Astrocyte (in vitro differentiated cells and primary cell): ENCODE data around the gene IFNAR1. TPM values are rescaled to one million over a fixed set of nuclear protein-coding genes. Genes with fewer than 3 reads are reported as not detected.
"Not testable (repeated sequence)": the region's sequence is repeated elsewhere in the genome, so short reads cannot be mapped to it uniquely, and the experiment has no call there.

Experiments
- DNase-seq: peaks from one replicate; pipeline ENCODE4 v3.0.0-alpha.2; 2010; ENCODE audit warnings: low read depth
- FAIRE-seq: peaks from 2 replicates; lab custom pipeline; 2011; peaks lifted over from hg19 to GRCh38; lab: Jason Lieb, UNC
- H2AFZ ChIP-seq: 2 replicates; pipeline ENCODE4 v1.6.0; 2012; ENCODE audit warnings: low read depth, low read length, inconsistent platforms
- H3K27ac ChIP-seq: 2 replicates; pipeline ENCODE4 v1.5.1; 2011; ENCODE audit warnings: low read depth, low read length, inconsistent platforms
- H3K27me3 ChIP-seq: 2 replicates; pipeline ENCODE4 v1.6.0; 2011; ENCODE audit warnings: low read length, inconsistent platforms; ENCODE audit not compliant: insufficient read depth
- H3K36me3 ChIP-seq: 2 replicates; pipeline ENCODE4 v1.5.1; 2011; ENCODE audit warnings: low read length, inconsistent platforms; ENCODE audit not compliant: insufficient read depth
- H3K4me1 ChIP-seq: 2 replicates; pipeline ENCODE4 v1.5.1; 2011; ENCODE audit warnings: low read length, inconsistent platforms; ENCODE audit not compliant: insufficient read depth
- H3K4me2 ChIP-seq: 2 replicates; pipeline ENCODE4 v1.6.0; 2012; ENCODE audit warnings: low read length, inconsistent platforms
- H3K4me3 ChIP-seq: 2 replicates; pipeline ENCODE4 v1.5.1; 2011; ENCODE audit warnings: low read depth, mild to moderate bottlenecking, low read length, inconsistent platforms; ENCODE audit not compliant: insufficient read depth
- H3K79me2 ChIP-seq: 2 replicates; pipeline ENCODE4 v1.6.0; 2012; ENCODE audit warnings: mild to moderate bottlenecking, low read length, inconsistent platforms; ENCODE audit not compliant: insufficient read depth
- H3K9ac ChIP-seq: 2 replicates; pipeline ENCODE4 v1.6.0; 2012; ENCODE audit warnings: mild to moderate bottlenecking, low read length, inconsistent platforms
- H3K9me3 ChIP-seq: 2 replicates; pipeline ENCODE4 v1.5.1; 2012; ENCODE audit warnings: low read depth, mild to moderate bottlenecking, low read length, inconsistent platforms; ENCODE audit not compliant: insufficient read depth
- H4K20me1 ChIP-seq: 2 replicates; pipeline ENCODE4 v1.6.0; 2012; ENCODE audit warnings: low read length, inconsistent platforms; ENCODE audit not compliant: insufficient read depth
- H3K27ac Mint-ChIP-seq: one replicate; pipeline ENCODE4 v1.8.0; 2021; ENCODE audit warnings: mild to moderate bottlenecking, mixed read lengths; ENCODE audit not compliant: unreplicated experiment
- H3K27me3 Mint-ChIP-seq: one replicate; pipeline ENCODE4 v1.8.0; 2021; ENCODE audit warnings: low read depth, mixed read lengths; ENCODE audit not compliant: unreplicated experiment
- H3K36me3 Mint-ChIP-seq: one replicate; pipeline ENCODE4 v1.8.0; 2021; ENCODE audit warnings: low read depth, mixed read lengths; ENCODE audit not compliant: unreplicated experiment
- H3K4me1 Mint-ChIP-seq: one replicate; pipeline ENCODE4 v1.8.0; 2021; ENCODE audit warnings: low read depth, mixed read lengths; ENCODE audit not compliant: unreplicated experiment
- H3K4me3 Mint-ChIP-seq: one replicate; pipeline ENCODE4 v1.8.0; 2021; ENCODE audit warnings: mild to moderate bottlenecking, moderate library complexity, mixed read lengths; ENCODE audit not compliant: unreplicated experiment
- H3K9me3 Mint-ChIP-seq: one replicate; pipeline ENCODE4 v1.8.0; 2021; ENCODE audit warnings: mild to moderate bottlenecking, mixed read lengths; ENCODE audit not compliant: unreplicated experiment
- CTCF ChIP-seq: IDR thresholded peaks from 2 replicates; pipeline ENCODE4 v1.5.1; 2011; ENCODE audit warnings: low read depth, mild to moderate bottlenecking, inconsistent platforms, low read length, moderate library complexity; ENCODE audit not compliant: insufficient read depth
- EZH2 ChIP-seq: IDR thresholded peaks from 2 replicates; pipeline ENCODE4 v1.6.1; 2012; ENCODE audit warnings: mild to moderate bottlenecking, low read length, inconsistent platforms; ENCODE audit not compliant: insufficient read depth
- total RNA-seq: library from RNA; stranded (reverse); gene quantifications from 2 replicates; pipeline ENCODE4 v1.2.1, GENCODE V29; 2021

IFNAR1 gene
- total RNA-seq, 1 donor from 2014 or later: 44.0 TPM

- DNase-seq (peak; percentile 93), FAIRE-seq (no peak)
- Mint-ChIP-seq H3K27me3 (peaks cover 2% of the 10 kb centered on the region), H3K27ac (peak overlapping the region; percentile 92), H3K9me3 (no peaks in the 10 kb centered on the region), H3K4me1 (peaks cover 38% of the 10 kb centered on the region), H3K4me3 (no peak overlapping the region), H3K36me3 (peaks cover under 1% of the 10 kb centered on the region)
- Histone ChIP-seq H3K9ac (peak overlapping the region; percentile 76), H3K4me2 (peak overlapping the region; percentile 80), H3K4me1 (peaks cover 35% of the 10 kb centered on the region), H3K9me3 (no peaks in the 10 kb centered on the region), H3K27me3 (no peaks in the 10 kb centered on the region), H2AFZ (peak overlapping the region; percentile 27), H3K79me2 (no peaks in the 10 kb centered on the region), H3K4me3 (no peak overlapping the region), H4K20me1 (no peaks in the 10 kb centered on the region), H3K36me3 (no peaks in the 10 kb centered on the region), H3K27ac (peak overlapping the region; percentile 92)
- TF ChIP-seq EZH2 (no peak), CTCF (no peak)
Measured at GRCh38 chr21:33380483-33380998, 55.8 kb downstream of the IFNAR1 start.

- H3K9me3 ChIP-seq, H3K27ac ChIP-seq, H3K9me3 Mint-ChIP-seq, H3K9ac ChIP-seq, H3K4me3 ChIP-seq, H3K4me3 Mint-ChIP-seq, H3K79me2 ChIP-seq, H3K27me3 Mint-ChIP-seq, DNase-seq, H4K20me1 ChIP-seq, FAIRE-seq, H3K36me3 Mint-ChIP-seq, H3K27me3 ChIP-seq, H3K4me2 ChIP-seq, H3K36me3 ChIP-seq, H2AFZ ChIP-seq: not testable (repeated sequence)
- Mint-ChIP-seq H3K27ac (peak overlapping the region; percentile 75), H3K4me1 (peaks cover 38% of the 10 kb centered on the region)
- peaks cover 35% of the 10 kb centered on the region for H3K4me1 ChIP-seq
Measured at GRCh38 chr21:33381381-33381780, 56.6 kb downstream of the IFNAR1 start.

GRCh38 chr21:33383056-33383888, 58.5 kb downstream of the IFNAR1 start:
- no peak for FAIRE-seq
- Histone ChIP-seq H3K9me3 (no peaks in the 10 kb centered on the region), H3K36me3 (no peaks in the 10 kb centered on the region), H3K4me1 (peaks cover 35% of the 10 kb centered on the region), H4K20me1 (no peaks in the 10 kb centered on the region), H3K9ac (peak overlapping the region; percentile 24), H3K27me3 (no peaks in the 10 kb centered on the region), H3K4me2 (peak overlapping the region; percentile 75), H3K79me2 (no peaks in the 10 kb centered on the region), H2AFZ (peak overlapping the region; percentile 23), H3K27ac (peak overlapping the region; percentile 44), H3K4me3 (peak overlapping the region; percentile 20)
- peak; percentile 80 for DNase-seq
- H3K4me3 Mint-ChIP-seq: peak overlapping the region; percentile 62
- no peak for TF ChIP-seq CTCF
- no peak for TF ChIP-seq EZH2
- peaks cover 38% of the 10 kb centered on the region for H3K4me1 Mint-ChIP-seq
- H3K36me3 Mint-ChIP-seq: peaks cover 2% of the 10 kb centered on the region
- H3K9me3 Mint-ChIP-seq: no peaks in the 10 kb centered on the region
- H3K27me3 Mint-ChIP-seq: no peaks in the 10 kb centered on the region
- peak overlapping the region; percentile 90 for H3K27ac Mint-ChIP-seq
